K562 (cell line): ENCODE measurements around the gene CFHR2. TPM values are rescaled to one million over a fixed set of nuclear protein-coding genes. Genes with fewer than 3 reads are reported as not detected.
A peak's percentile ranks its signal among the peaks of the same experiment; 100 is the strongest.

Source experiments
- ATAC-seq: fragments of 200-7000 bp; cut with Tn5 transposase; 3 replicates; pipeline ENCODE4 v1.9.1; 2020; ENCODE audit warnings: moderate library complexity
- BruUV-seq: library from RNA; stranded (reverse); fragments of 400-500 nt; replicated peaks from 2 replicates; lab custom pipeline; 2021; lab: Mats Ljungman, UMichigan
- CTCF ChIA-PET: fragments of 300-600 bp; formaldehyde crosslinking; extraction: SDS; loops from one replicate; lab custom pipeline; 2021; ENCODE audit warnings: low intra/inter-chr PET ratio; lab: Yijun Ruan, JAX
- POLR2A ChIA-PET: fragments of 300-600, 350-650 bp; sonication (Branson Sonifier 250); formaldehyde crosslinking; extraction: SDS; loops from one replicate; lab custom pipeline; 2021; ENCODE audit warnings: antibody characterized with exemption, inconsistent platforms; lab: Yijun Ruan, JAX
- DNase-seq, 4 experiments: peaks; one replicate each; pipeline versions ENCODE4 v3.0.0 to v3.0.0-alpha.2; 2011 to 2018; ENCODE audit warnings: low spot score in 3 of 4, mixed read lengths in 3 of 4; ENCODE audit errors: extremely low read depth in 1 of 4
- FAIRE-seq: peaks from 2 replicates; lab custom pipeline; 2011; peaks lifted over from hg19 to GRCh38; lab: Jason Lieb, UNC
- H2AFZ ChIP-seq: 2 replicates; pipeline ENCODE4 v1.6.0; 2011; ENCODE audit warnings: low read depth, low read length, control low read depth, inconsistent platforms
- H3K27ac ChIP-seq: fragments of 200-600 bp; 3 replicates; pipeline ENCODE4 v1.8.0; 2011; ENCODE audit warnings: low read depth, mild to moderate bottlenecking, control low read depth, inconsistent platforms, low read length, moderate library complexity, mixed read lengths; ENCODE audit errors: extremely low read depth
- H3K27me3 ChIP-seq, 2 experiments: fragments of 300-600 bp in 1 of 2; 2 replicates in 1 of 2; 3 replicates in 1 of 2; pipeline versions ENCODE4 v1.6.0 to v1.8.0; 2011; ENCODE audit warnings: inconsistent platforms in 2 of 2, low read length in 2 of 2, mild to moderate bottlenecking in 1 of 2, mixed read lengths in 1 of 2, moderate library complexity in 1 of 2; ENCODE audit not compliant: control insufficient read depth in 2 of 2, insufficient read depth in 2 of 2
- H3K36me3 ChIP-seq: fragments of 300-600 bp; 3 replicates; pipeline ENCODE4 v1.8.0; 2011; ENCODE audit warnings: mild to moderate bottlenecking, low read length, inconsistent platforms; ENCODE audit not compliant: control insufficient read depth, insufficient read depth
- H3K4me1 ChIP-seq, 2 experiments: fragments of 200-600 bp in 1 of 2; replicated peaks in 1 of 2; 2 replicates in 1 of 2; 3 replicates in 1 of 2; pipeline versions ENCODE4 v1.5.1 to v1.8.0; 2011; ENCODE audit warnings: inconsistent platforms in 2 of 2, low read length in 2 of 2, mild to moderate bottlenecking in 1 of 2, mixed read lengths in 1 of 2, moderate library complexity in 1 of 2; ENCODE audit not compliant: control insufficient read depth in 2 of 2, insufficient read depth in 2 of 2
- H3K4me2 ChIP-seq: 2 replicates; pipeline ENCODE4 v1.6.1; 2011; ENCODE audit warnings: low read length, control low read depth, inconsistent platforms, mixed read lengths; ENCODE audit not compliant: insufficient read depth
- H3K4me3 ChIP-seq: fragments of 200-600 bp; sonication (generic), shearing (Covaris generic); 2 replicates; pipeline ENCODE4 v1.5.1; 2016; ENCODE audit warnings: control low read depth, inconsistent platforms
- H3K79me2 ChIP-seq: fragments of 200-600 bp; 3 replicates; pipeline ENCODE4 v1.8.0; 2011; ENCODE audit warnings: low read length, inconsistent platforms; ENCODE audit not compliant: control insufficient read depth, insufficient read depth
- H3K9ac ChIP-seq, 2 experiments: 2 replicates each; pipeline versions ENCODE4 v1.6.0 to v1.6.1; 2011; ENCODE audit warnings: low read depth in 2 of 2, low read length in 2 of 2, control low read depth in 1 of 2, inconsistent platforms in 1 of 2, mild to moderate bottlenecking in 1 of 2, mixed read lengths in 1 of 2; ENCODE audit not compliant: insufficient read depth in 1 of 2
- H3K9me1 ChIP-seq: one replicate; pipeline ENCODE4 v1.6.0; 2011; ENCODE audit warnings: inconsistent platforms, mild to moderate bottlenecking, low read length, moderate library complexity; ENCODE audit not compliant: control insufficient read depth, insufficient read depth
- H3K9me3 ChIP-seq: replicated peaks from 2 replicates; pipeline ENCODE4 v1.5.1; 2011; ENCODE audit warnings: low read depth, low read length, inconsistent platforms; ENCODE audit not compliant: control insufficient read depth, insufficient read depth
- H4K20me1 ChIP-seq: replicated peaks from 2 replicates; pipeline ENCODE4 v1.6.1; 2011; ENCODE audit warnings: low read length, inconsistent platforms, mixed read lengths; ENCODE audit not compliant: control insufficient read depth, insufficient read depth
- EHMT2 ChIP-seq: fragments of 450-650 bp; IDR thresholded peaks from 2 replicates; pipeline ENCODE4 v1.6.1; 2018; ENCODE audit warnings: antibody characterized with exemption
- HMG20A ChIP-seq: fragments of 450-650 bp; formaldehyde crosslinking; conservative IDR thresholded peaks from 2 replicates; pipeline ENCODE4 v1.4.0; 2020; ENCODE audit warnings: mild to moderate bottlenecking, mixed read lengths
- LARP7 ChIP-seq: fragments of 450-650 bp; IDR thresholded peaks from 2 replicates; pipeline ENCODE4 v1.6.1; 2016
- NCOA4 ChIP-seq: fragments of 450-650 bp; IDR thresholded peaks from 2 replicates; pipeline ENCODE4 v1.6.1; 2018; ENCODE audit warnings: mild to moderate bottlenecking; ENCODE audit not compliant: partially characterized antibody
- SAFB2 ChIP-seq: fragments of 200-400 bp; formaldehyde crosslinking; IDR thresholded peaks from 2 replicates; pipeline ENCODE4 v1.6.1; 2018; ENCODE audit warnings: borderline replicate concordance, low read length, low read depth, moderate library complexity; ENCODE audit not compliant: severe bottlenecking
- ZNF140 ChIP-seq: fragments of 250-450 bp; sonication (Bioruptor Pico); IDR thresholded peaks from 2 replicates; pipeline ENCODE4 v1.8.0; 2021; ENCODE audit warnings: moderate library complexity, mild to moderate bottlenecking, inconsistent platforms
- ZSCAN29 ChIP-seq: fragments of 450-650 bp; IDR thresholded peaks from 2 replicates; pipeline ENCODE4 v1.6.1; 2017
- WGBS: fragments of 100-300 bp; shearing (Covaris generic); methylation state at CpG from one replicate; pipeline ENCODE4 v1.1.6; 2016; ENCODE audit warnings: low coverage, mixed read lengths; ENCODE audit not compliant: insufficient coverage; ENCODE audit errors: missing lambda C conversion rate; 5-methylcytosine and 5-hydroxymethylcytosine counted together
- in situ Hi-C: fragments of 300-500 bp; cut with MboI; formaldehyde crosslinking; loops from 4 replicates; pipeline ENCODE4 v1.15.0; 2018; ENCODE audit warnings: inconsistent platforms, mixed read lengths
- intact Hi-C: fragments of 100-400 bp; cut with micrococcal nuclease; formaldehyde crosslinking; loops from 2 replicates; pipeline ENCODE4 v1.14.2; 2022
- polyA plus RNA-seq, 8 experiments: library from polyadenylated mRNA; depleted of rRNA in 4 of 8; stranded (reverse) in 5 of 8; unstranded in 3 of 8; fragments of >200 nt; fragmentation: Nextera tagmentation in 2 of 8; fragmentation: Illumina TruSeq in 1 of 8; extraction: Ambion mirVana in 2 of 8; extraction: Trizol in 1 of 8; gene quantifications; 2 replicates each; pipeline versions ENCODE4 v1.2.1 to v1.2.3, GENCODE V29; 2011 to 2014; ENCODE audit warnings: inconsistent platforms in 1 of 8, missing spikeins in 1 of 8
- total RNA-seq, 7 experiments: library from RNA; depleted of rRNA in 6 of 7; stranded (reverse); fragments of >200 nt in 6 of 7; fragmentation: Illumina TruSeq in 2 of 7; extraction: Trizol in 2 of 7; gene quantifications; 2 replicates each; pipeline versions ENCODE4 v1.2.1 to v1.2.3, GENCODE V29; 2011 to 2021; ENCODE audit warnings: low replicate concordance in 1 of 7
- TF ChIP-seq, protein P1 (sequence below), 3 experiments: fragments of 200-800 bp in 1 of 3; fragments of 250-450 bp in 1 of 3; fragments of 450-650 bp in 1 of 3; sonication (Bioruptor Pico) in 1 of 3; sonication (Bioruptor generic) in 1 of 3; formaldehyde crosslinking in 1 of 3; IDR thresholded peaks; 2 replicates each; pipeline versions ENCODE4 v1.6.1 to v1.8.0; 2016 to 2022; ENCODE audit warnings: mild to moderate bottlenecking in 2 of 3, missing genetic modification characterization in 2 of 3, missing compliant biosample characterization in 1 of 3, moderate library complexity in 1 of 3
- TF ChIP-seq, protein P2 (sequence below), 3 experiments: fragments of 200-800 bp in 1 of 3; sonication (Bioruptor generic) in 1 of 3; sonication (generic) in 1 of 3; formaldehyde crosslinking in 1 of 3; IDR thresholded peaks; 2 replicates each; pipeline versions ENCODE4 v1.6.1 to v1.8.0; 2016 to 2022; ENCODE audit warnings: mild to moderate bottlenecking in 2 of 3, missing compliant biosample characterization in 2 of 3, missing genetic modification characterization in 2 of 3, missing genetic modification reagents in 1 of 3

Gene CFHR2
- total and polyA plus RNA-seq, 9 of the 15 experiments (the other 6 are each of a cell fraction or from before 2014, with no cell fraction given): not detected

DNA sequence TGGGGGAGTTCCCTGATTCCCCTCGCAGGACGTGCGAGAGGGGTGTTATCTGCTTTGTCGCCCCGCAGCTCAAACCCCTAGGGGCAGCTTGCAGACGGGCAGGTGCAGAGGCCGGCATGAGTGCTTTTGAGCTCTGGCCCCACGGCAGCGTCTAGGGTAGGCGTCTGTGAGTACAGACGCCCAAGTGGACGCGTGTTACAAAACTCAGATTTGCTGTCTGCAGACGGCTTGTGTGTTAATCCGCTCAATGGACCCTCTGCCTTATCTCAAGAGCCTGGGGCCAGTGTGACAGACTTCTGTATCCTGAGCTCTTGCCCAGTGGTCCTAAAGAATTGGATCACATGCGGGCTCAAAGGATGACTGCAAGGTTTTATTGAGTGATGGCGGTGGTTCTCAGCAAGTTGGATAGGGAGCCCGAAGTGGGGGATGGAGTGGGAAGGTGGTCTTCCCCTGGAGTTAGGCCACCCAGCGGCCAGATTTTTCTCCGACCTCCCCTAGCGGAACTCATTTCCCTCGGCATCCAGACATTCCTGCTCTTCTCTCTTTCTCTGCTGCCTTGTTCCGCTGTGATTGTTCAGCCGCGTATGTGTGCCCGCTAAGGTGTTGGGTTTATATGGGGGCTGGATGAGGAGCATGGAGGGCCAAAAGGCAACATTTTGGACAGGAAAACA, 46.2 kb upstream of the CFHR2 start:
- WGBS: 23% methylated on average over 26 of the region's 26 CpGs
- H3K27ac ChIP-seq: no peak overlapping the region
- H3K4me3 ChIP-seq: no peak overlapping the region
- no peak overlapping the region for H2AFZ ChIP-seq
- no peak for TF ChIP-seq SAFB2
- TF ChIP-seq ZNF140: no peak
- TF ChIP-seq ZSCAN29: no peak
- TF ChIP-seq NCOA4: no peak
- TF ChIP-seq, protein P1, sequence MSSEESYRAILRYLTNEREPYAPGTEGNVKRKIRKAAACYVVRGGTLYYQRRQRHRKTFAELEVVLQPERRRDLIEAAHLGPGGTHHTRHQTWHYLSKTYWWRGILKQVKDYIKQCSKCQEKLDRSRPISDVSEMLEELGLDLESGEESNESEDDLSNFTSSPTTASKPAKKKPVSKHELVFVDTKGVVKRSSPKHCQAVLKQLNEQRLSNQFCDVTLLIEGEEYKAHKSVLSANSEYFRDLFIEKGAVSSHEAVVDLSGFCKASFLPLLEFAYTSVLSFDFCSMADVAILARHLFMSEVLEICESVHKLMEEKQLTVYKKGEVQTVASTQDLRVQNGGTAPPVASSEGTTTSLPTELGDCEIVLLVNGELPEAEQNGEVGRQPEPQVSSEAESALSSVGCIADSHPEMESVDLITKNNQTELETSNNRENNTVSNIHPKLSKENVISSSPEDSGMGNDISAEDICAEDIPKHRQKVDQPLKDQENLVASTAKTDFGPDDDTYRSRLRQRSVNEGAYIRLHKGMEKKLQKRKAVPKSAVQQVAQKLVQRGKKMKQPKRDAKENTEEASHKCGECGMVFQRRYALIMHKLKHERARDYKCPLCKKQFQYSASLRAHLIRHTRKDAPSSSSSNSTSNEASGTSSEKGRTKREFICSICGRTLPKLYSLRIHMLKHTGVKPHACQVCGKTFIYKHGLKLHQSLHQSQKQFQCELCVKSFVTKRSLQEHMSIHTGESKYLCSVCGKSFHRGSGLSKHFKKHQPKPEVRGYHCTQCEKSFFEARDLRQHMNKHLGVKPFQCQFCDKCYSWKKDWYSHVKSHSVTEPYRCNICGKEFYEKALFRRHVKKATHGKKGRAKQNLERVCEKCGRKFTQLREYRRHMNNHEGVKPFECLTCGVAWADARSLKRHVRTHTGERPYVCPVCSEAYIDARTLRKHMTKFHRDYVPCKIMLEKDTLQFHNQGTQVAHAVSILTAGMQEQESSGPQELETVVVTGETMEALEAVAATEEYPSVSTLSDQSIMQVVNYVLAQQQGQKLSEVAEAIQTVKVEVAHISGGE (CRISPR knock-in tag; IDR thresholded peaks at IDR 0.05): no peak
- no peak for TF ChIP-seq EHMT2
- TF ChIP-seq, protein P2, sequence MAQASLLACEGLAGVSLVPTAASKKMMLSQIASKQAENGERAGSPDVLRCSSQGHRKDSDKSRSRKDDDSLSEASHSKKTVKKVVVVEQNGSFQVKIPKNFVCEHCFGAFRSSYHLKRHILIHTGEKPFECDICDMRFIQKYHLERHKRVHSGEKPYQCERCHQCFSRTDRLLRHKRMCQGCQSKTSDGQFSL (CRISPR knock-in tag; IDR thresholded peaks at IDR 0.05): no peak
- TF ChIP-seq, protein P2 (tag; IDR thresholded peaks at IDR 0.05): no peak
- no peak for TF ChIP-seq LARP7
- TF ChIP-seq HMG20A (CRISPR knock-in tag): no peak
- H3K79me2 ChIP-seq: no peaks in the 10 kb centered on the region
- no peak for FAIRE-seq
- H3K4me2 ChIP-seq: no peak overlapping the region
- peaks cover 0 to 3% of the 10 kb centered on the region in 2 experiments; a peak in 1 of 5 replicates for H3K4me1 ChIP-seq
- ChIA-PET POLR2A (interaction anchor here (0.6 kb wide), 1 partner anchor 379 kb away, joined by 3 read pairs; no protein-coding TSS in a partner anchor), CTCF (no interaction called here)
- no peaks in the 10 kb centered on the region for H3K36me3 ChIP-seq
- peak; percentile 75 for ATAC-seq
- H3K9me3 ChIP-seq: no peaks in the 10 kb centered on the region
- in situ Hi-C loops (no loop called here), intact Hi-C loops (no loop called here)
- H3K9ac ChIP-seq: no peak overlapping the region
- no peaks in the 10 kb centered on the region for H4K20me1 ChIP-seq
- no peaks in the 10 kb centered on the region for H3K9me1 ChIP-seq
- DNase-seq: peak in 1 of 4 experiments; percentile 14
- BruUV-seq: no TSS peak
- no peaks in the 10 kb centered on the region for H3K27me3 ChIP-seq
